SK-N-SH treated with all-trans-retinoic acid at 6 μM for 48 hours (cell line): ENCODE measurements around the gene CPT1C.

Experiments used
- ATAC-seq: fragments of 200-7000 bp; cut with Tn5 transposase; 3 replicates; pipeline ENCODE4 v1.9.1; 2020; ENCODE audit warnings: mild to moderate bottlenecking, moderate library complexity
- ARNTL ChIP-seq: fragments of 450-650 bp; formaldehyde crosslinking; IDR thresholded peaks from 2 replicates; pipeline ENCODE4 v1.5.0; 2020; ENCODE audit warnings: low read depth, mild to moderate bottlenecking, moderate library complexity, borderline replicate concordance
- BACH2 ChIP-seq: fragments of 250-450 bp; sonication (Bioruptor Pico); IDR thresholded peaks from 2 replicates; pipeline ENCODE4 v1.9.0; 2021; ENCODE audit warnings: mild to moderate bottlenecking, borderline replicate concordance
- CREB5 ChIP-seq: fragments of 250-450 bp; sonication (Bioruptor Pico); IDR thresholded peaks from 2 replicates; pipeline ENCODE4 v1.5.1; 2020; ENCODE audit warnings: low read depth, mild to moderate bottlenecking, moderate library complexity
- CSDC2 ChIP-seq: fragments of 250-450 bp; sonication (Bioruptor Pico); IDR thresholded peaks from 2 replicates; pipeline ENCODE4 v1.5.0; 2020; ENCODE audit warnings: mild to moderate bottlenecking, moderate library complexity
- CSRNP3 ChIP-seq: fragments of 250-450 bp; sonication (Bioruptor Pico); IDR thresholded peaks from 2 replicates; pipeline ENCODE4 v1.5.1; 2021; ENCODE audit warnings: mild to moderate bottlenecking, moderate library complexity
- GLIS3 ChIP-seq: fragments of 250-450 bp; sonication (Bioruptor Pico); IDR thresholded peaks from 2 replicates; pipeline ENCODE4 v1.5.0; 2020; ENCODE audit warnings: mild to moderate bottlenecking, moderate library complexity
- ISL1 ChIP-seq: fragments of 250-450 bp; sonication (Bioruptor Pico); IDR thresholded peaks from 2 replicates; pipeline ENCODE4 v2.1.2; 2022; ENCODE audit warnings: mild to moderate bottlenecking, moderate library complexity
- OSR1 ChIP-seq: fragments of 250-450 bp; sonication (Bioruptor Pico); IDR thresholded peaks from 2 replicates; pipeline ENCODE4 v1.8.0; 2022; ENCODE audit warnings: moderate library complexity, mild to moderate bottlenecking, inconsistent platforms
- PATZ1 ChIP-seq: fragments of 250-450 bp; sonication (Bioruptor Pico); IDR thresholded peaks from 2 replicates; pipeline ENCODE4 v1.8.0; 2020; ENCODE audit warnings: mild to moderate bottlenecking, moderate library complexity, borderline replicate concordance
- POU6F1 ChIP-seq: fragments of 250-450 bp; sonication (Bioruptor Pico); IDR thresholded peaks from 2 replicates; pipeline ENCODE4 v1.8.0; 2021; ENCODE audit warnings: low read depth, mild to moderate bottlenecking, moderate library complexity, borderline replicate concordance
- PPARA ChIP-seq: fragments of 250-450 bp; sonication (Bioruptor Pico); IDR thresholded peaks from 2 replicates; pipeline ENCODE4 v1.5.0; 2020; ENCODE audit warnings: mild to moderate bottlenecking, borderline replicate concordance
- RARB ChIP-seq: fragments of 250-450 bp; sonication (Bioruptor Pico); IDR thresholded peaks from 2 replicates; pipeline ENCODE4 v1.8.0; 2021; ENCODE audit warnings: mild to moderate bottlenecking, moderate library complexity
- SNAI2 ChIP-seq: fragments of 250-450 bp; sonication (Bioruptor Pico); IDR thresholded peaks from 2 replicates; pipeline ENCODE4 v1.5.0; 2020; ENCODE audit warnings: mild to moderate bottlenecking, moderate library complexity
- TCF4 ChIP-seq: fragments of 250-450 bp; sonication (Bioruptor Pico); IDR thresholded peaks from 2 replicates; pipeline ENCODE4 v1.8.0; 2021; ENCODE audit warnings: mild to moderate bottlenecking, moderate library complexity, borderline replicate concordance
- TOX ChIP-seq: fragments of 250-450 bp; sonication (Bioruptor Pico); IDR thresholded peaks from 2 replicates; pipeline ENCODE4 v1.8.0; 2021; ENCODE audit warnings: mild to moderate bottlenecking, moderate library complexity, borderline replicate concordance
- ZC3H10 ChIP-seq: fragments of 250-450 bp; sonication (Bioruptor Pico); IDR thresholded peaks from 2 replicates; pipeline ENCODE4 v1.5.1; 2021; ENCODE audit warnings: mild to moderate bottlenecking, moderate library complexity
- ZFP3 ChIP-seq: fragments of 250-450 bp; sonication (Bioruptor Pico); IDR thresholded peaks from 2 replicates; pipeline ENCODE4 v1.5.0; 2020; ENCODE audit warnings: mild to moderate bottlenecking, moderate library complexity
- ZFP30 ChIP-seq: fragments of 450-650 bp; formaldehyde crosslinking; IDR thresholded peaks from 2 replicates; pipeline ENCODE4 v1.5.0; 2022; ENCODE audit warnings: mild to moderate bottlenecking, moderate library complexity
- ZNF565 ChIP-seq: fragments of 450-650 bp; formaldehyde crosslinking; conservative IDR thresholded peaks from 2 replicates; pipeline ENCODE4 v1.5.0; 2020; ENCODE audit warnings: low read depth, mild to moderate bottlenecking, moderate library complexity
- ZNF70 ChIP-seq: fragments of 450-650 bp; formaldehyde crosslinking; IDR thresholded peaks from 2 replicates; pipeline ENCODE4 v1.5.0; 2020; ENCODE audit warnings: mild to moderate bottlenecking, moderate library complexity
- ZNF8 ChIP-seq: fragments of 450-650 bp; formaldehyde crosslinking; IDR thresholded peaks from 2 replicates; pipeline ENCODE4 v1.5.0; 2020; ENCODE audit warnings: mild to moderate bottlenecking, moderate library complexity
- TF ChIP-seq, protein P1 (sequence below): fragments of 250-450 bp; sonication (Bioruptor Pico); IDR thresholded peaks from 2 replicates; pipeline ENCODE4 v1.5.0; 2020; ENCODE audit warnings: mild to moderate bottlenecking, moderate library complexity

The CPT1C gene

DNA sequence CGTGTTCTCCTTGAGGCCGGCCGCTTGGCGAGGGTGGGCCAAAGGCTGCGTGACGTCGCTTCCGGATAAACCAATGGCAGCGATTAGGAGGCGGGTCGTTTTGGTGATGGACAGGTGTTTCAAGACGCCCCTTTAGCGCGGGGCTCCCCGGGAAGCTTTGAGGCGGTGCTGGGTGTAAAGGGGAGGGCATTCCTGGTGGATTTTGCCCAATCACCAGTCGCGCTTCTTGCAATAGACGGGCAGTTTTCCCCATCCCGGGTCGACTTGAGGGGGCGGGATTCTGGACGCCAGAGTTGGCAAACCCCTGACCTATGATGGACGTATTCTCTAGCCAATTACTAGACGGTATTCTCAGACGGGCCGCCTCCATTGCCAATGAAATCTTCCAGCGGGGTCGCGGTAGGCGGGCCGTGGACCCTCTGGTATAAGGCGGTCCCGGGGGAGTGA is 14.1 kb upstream of the CPT1C start:
- TF ChIP-seq SNAI2 (CRISPR knock-in tag) (no peak), ZFP3 (CRISPR knock-in tag) (no peak), ISL1 (no peak), TOX (CRISPR knock-in tag) (no peak), POU6F1 (CRISPR knock-in tag) (no peak), TCF4 (no peak), GLIS3 (CRISPR knock-in tag) (no peak), CREB5 (no peak), OSR1 (CRISPR knock-in tag) (no peak), ZNF8 (CRISPR knock-in tag) (no peak), CSDC2 (no peak)
- TF ChIP-seq, protein P1, sequence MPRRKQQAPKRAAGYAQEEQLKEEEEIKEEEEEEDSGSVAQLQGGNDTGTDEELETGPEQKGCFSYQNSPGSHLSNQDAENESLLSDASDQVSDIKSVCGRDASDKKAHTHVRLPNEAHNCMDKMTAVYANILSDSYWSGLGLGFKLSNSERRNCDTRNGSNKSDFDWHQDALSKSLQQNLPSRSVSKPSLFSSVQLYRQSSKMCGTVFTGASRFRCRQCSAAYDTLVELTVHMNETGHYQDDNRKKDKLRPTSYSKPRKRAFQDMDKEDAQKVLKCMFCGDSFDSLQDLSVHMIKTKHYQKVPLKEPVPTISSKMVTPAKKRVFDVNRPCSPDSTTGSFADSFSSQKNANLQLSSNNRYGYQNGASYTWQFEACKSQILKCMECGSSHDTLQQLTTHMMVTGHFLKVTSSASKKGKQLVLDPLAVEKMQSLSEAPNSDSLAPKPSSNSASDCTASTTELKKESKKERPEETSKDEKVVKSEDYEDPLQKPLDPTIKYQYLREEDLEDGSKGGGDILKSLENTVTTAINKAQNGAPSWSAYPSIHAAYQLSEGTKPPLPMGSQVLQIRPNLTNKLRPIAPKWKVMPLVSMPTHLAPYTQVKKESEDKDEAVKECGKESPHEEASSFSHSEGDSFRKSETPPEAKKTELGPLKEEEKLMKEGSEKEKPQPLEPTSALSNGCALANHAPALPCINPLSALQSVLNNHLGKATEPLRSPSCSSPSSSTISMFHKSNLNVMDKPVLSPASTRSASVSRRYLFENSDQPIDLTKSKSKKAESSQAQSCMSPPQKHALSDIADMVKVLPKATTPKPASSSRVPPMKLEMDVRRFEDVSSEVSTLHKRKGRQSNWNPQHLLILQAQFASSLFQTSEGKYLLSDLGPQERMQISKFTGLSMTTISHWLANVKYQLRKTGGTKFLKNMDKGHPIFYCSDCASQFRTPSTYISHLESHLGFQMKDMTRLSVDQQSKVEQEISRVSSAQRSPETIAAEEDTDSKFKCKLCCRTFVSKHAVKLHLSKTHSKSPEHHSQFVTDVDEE (CRISPR knock-in tag): no peak
- ATAC-seq: peak; percentile 81

GRCh38 chr19:49677231-49677900 is 13.6 kb upstream of the CPT1C start, which contains the start of gene PRMT1:
PRMT1 (plus strand) TSS chr19:49677271; CDS start chr19:49677281, 10 bp downstream.
- ATAC-seq: peak; percentile 13
- no peak for TF ChIP-seq BACH2 (CRISPR knock-in tag)
- no peak for TF ChIP-seq ZC3H10 (CRISPR knock-in tag)
- TF ChIP-seq ZFP3 (CRISPR knock-in tag): no peak
- TF ChIP-seq ZNF565: no peak
- no peak for TF ChIP-seq TCF4
- no peak for TF ChIP-seq POU6F1 (CRISPR knock-in tag)
- no peak for TF ChIP-seq ZNF70 (CRISPR knock-in tag)
- TF ChIP-seq PATZ1 (CRISPR knock-in tag): peak; percentile 51; the same call in 1 of the 2 replicates
- TF ChIP-seq ZNF8 (CRISPR knock-in tag): no peak
- no peak for TF ChIP-seq SNAI2 (CRISPR knock-in tag)
- TF ChIP-seq ISL1: no peak
- TF ChIP-seq ZFP30: 0 out of 2 replicates have a peak, but pooled peaks have one; percentile 29
- TF ChIP-seq, all 23 proteins: peak for 2

DNA sequence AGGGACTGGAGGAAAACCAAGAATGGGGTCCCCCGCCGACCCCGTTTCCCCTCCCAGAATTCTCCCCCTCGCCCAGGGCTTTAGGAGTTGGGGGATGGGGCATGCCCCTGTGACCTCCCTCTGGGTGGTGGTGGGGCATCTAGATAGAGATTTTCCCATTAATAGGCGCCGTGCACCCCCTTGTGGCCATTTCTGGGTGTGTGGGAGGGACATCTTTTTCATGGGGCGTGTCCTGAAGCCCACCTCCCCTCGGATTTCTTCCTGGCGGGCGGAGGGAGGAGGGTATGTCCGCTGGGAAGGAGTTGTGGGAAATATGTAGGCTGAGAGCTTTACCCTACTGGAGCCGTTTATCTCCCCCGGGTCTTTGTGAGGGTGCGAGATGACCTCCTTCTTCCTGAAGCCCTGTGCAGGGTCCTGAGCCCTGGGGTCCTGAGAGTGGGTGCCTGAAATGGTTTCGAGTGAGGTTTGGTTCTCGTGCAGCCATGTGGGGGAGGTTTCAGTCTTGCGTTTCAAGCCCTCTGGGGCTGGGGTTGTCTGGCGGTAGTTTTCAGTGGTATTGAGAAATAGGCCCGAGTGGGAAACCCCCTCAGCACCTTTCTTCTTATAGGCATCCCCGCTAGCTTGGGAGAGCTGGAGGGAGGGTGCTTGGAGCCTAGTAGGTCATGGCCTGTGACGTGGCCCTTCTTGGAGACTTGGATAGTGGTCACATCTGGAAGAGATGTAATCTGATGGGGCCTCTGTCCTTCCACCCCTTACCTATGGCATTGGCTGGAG is 12.8 kb upstream of the CPT1C start:
- ATAC-seq: peak; percentile 25
- TF ChIP-seq CSDC2 (no peak), ZNF70 (CRISPR knock-in tag) (no peak), OSR1 (CRISPR knock-in tag) (no peak), RARB (CRISPR knock-in tag) (no peak), CSRNP3 (CRISPR knock-in tag) (no peak), ZNF565 (no peak), ZC3H10 (CRISPR knock-in tag) (no peak), POU6F1 (CRISPR knock-in tag) (no peak), ZFP30 (no peak), SNAI2 (CRISPR knock-in tag) (no peak), TCF4 (no peak), ZNF8 (CRISPR knock-in tag) (no peak), ARNTL (CRISPR knock-in tag) (no peak), GLIS3 (CRISPR knock-in tag) (no peak), ZFP3 (CRISPR knock-in tag) (no peak), PPARA (no peak), TOX (CRISPR knock-in tag) (no peak), ISL1 (no peak)
